GM23338 (cell line): ENCODE measurements around the gene AADAT. TPM values are rescaled to one million over a fixed set of nuclear protein-coding genes. Genes with fewer than 3 reads are reported as not detected.

Source experiments
- ATAC-seq: fragments of 200-7000 bp; cut with Tn5 transposase; 3 replicates; pipeline ENCODE4 v1.9.1; 2020
- DNase-seq: peaks from one replicate; pipeline ENCODE4 v3.0.0-alpha.2; 2015; ENCODE audit warnings: low spot score
- H2AFZ ChIP-seq: fragments of 200-600 bp; sonication (generic); 2 replicates; pipeline ENCODE4 v1.8.0; 2016; ENCODE audit warnings: antibody characterized with exemption, mild to moderate bottlenecking, moderate library complexity
- H3F3A ChIP-seq: fragments of 200-600 bp; sonication (generic); replicated peaks from 2 replicates; pipeline ENCODE4 v1.8.0; 2017; ENCODE audit warnings: antibody characterized with exemption, mixed run types, low read depth
- H3K27ac ChIP-seq: fragments of 200-600 bp; sonication (generic); 2 replicates; pipeline ENCODE4 v1.6.1; 2016; ENCODE audit warnings: low read depth
- H3K27me3 ChIP-seq: fragments of 200-600 bp; sonication (generic); 2 replicates; pipeline ENCODE4 v1.8.0; 2016; ENCODE audit warnings: mild to moderate bottlenecking, mixed run types, moderate library complexity; ENCODE audit not compliant: insufficient read depth
- H3K36me3 ChIP-seq: fragments of 200-600 bp; sonication (generic); 2 replicates; pipeline ENCODE4 v1.8.0; 2016; ENCODE audit warnings: mild to moderate bottlenecking; ENCODE audit not compliant: insufficient read depth
- H3K4me1 ChIP-seq: fragments of 200-600 bp; sonication (generic); 2 replicates; pipeline ENCODE4 v1.8.0; 2016; ENCODE audit warnings: mild to moderate bottlenecking, moderate library complexity; ENCODE audit not compliant: insufficient read depth
- H3K4me2 ChIP-seq: fragments of 200-600 bp; sonication (generic); 2 replicates; pipeline ENCODE4 v1.7.1; 2017; ENCODE audit warnings: mixed run types
- H3K4me3 ChIP-seq: fragments of 200-600 bp; sonication (generic); 2 replicates; pipeline ENCODE4 v1.6.1; 2016; ENCODE audit warnings: mixed run types
- H3K79me2 ChIP-seq: fragments of 200-600 bp; sonication (generic); replicated peaks from 2 replicates; pipeline ENCODE4 v1.8.0; 2017; ENCODE audit warnings: mild to moderate bottlenecking; ENCODE audit not compliant: insufficient read depth
- H3K9me2 ChIP-seq: fragments of 200-600 bp; sonication (generic); 2 replicates; pipeline ENCODE4 v1.8.0; 2017; ENCODE audit not compliant: insufficient read depth
- H4K20me1 ChIP-seq: fragments of 200-600 bp; sonication (generic); replicated peaks from 2 replicates; pipeline ENCODE4 v1.8.0; 2017; ENCODE audit warnings: mild to moderate bottlenecking; ENCODE audit not compliant: insufficient read depth
- H3K27ac Mint-ChIP-seq: 2 replicates; pipeline ENCODE4 v1.8.0; 2020; ENCODE audit warnings: inconsistent platforms, mild to moderate bottlenecking, moderate library complexity, mixed read lengths
- H3K27me3 Mint-ChIP-seq: 3 replicates; pipeline ENCODE4 v1.8.0; 2022; ENCODE audit warnings: low read depth, mild to moderate bottlenecking, moderate library complexity, mixed read lengths, inconsistent platforms; ENCODE audit not compliant: insufficient read depth, poor library complexity
- H3K36me3 Mint-ChIP-seq: 3 replicates; pipeline ENCODE4 v1.8.0; 2021; ENCODE audit warnings: low read depth, mild to moderate bottlenecking, inconsistent platforms, moderate library complexity, mixed read lengths
- H3K4me1 Mint-ChIP-seq: 3 replicates; pipeline ENCODE4 v1.8.0; 2020; ENCODE audit warnings: mild to moderate bottlenecking, inconsistent platforms, mixed read lengths
- H3K4me3 Mint-ChIP-seq: 3 replicates; pipeline ENCODE4 v1.8.0; 2021; ENCODE audit warnings: moderate library complexity, mild to moderate bottlenecking, inconsistent platforms, mixed read lengths
- H3K9me3 Mint-ChIP-seq: 3 replicates; pipeline ENCODE4 v1.8.0; 2020; ENCODE audit warnings: moderate library complexity, mild to moderate bottlenecking, inconsistent platforms, mixed read lengths
- CREB1 ChIP-seq: fragments of 250-450 bp; sonication (Bioruptor Pico); IDR thresholded peaks from 2 replicates; pipeline ENCODE4 v1.5.0; 2020; ENCODE audit warnings: low read depth, mild to moderate bottlenecking, moderate library complexity
- CTCF ChIP-seq, 2 experiments: fragments of 200-600 bp in 1 of 2; sonication (generic) in 1 of 2; conservative IDR thresholded peaks; 2 replicates each; pipeline versions ENCODE4 v1.5.1 to v1.6.1; 2016 to 2017; ENCODE audit warnings: antibody characterized with exemption in 2 of 2, low read depth in 2 of 2, mild to moderate bottlenecking in 2 of 2, moderate library complexity in 1 of 2
- ETS1 ChIP-seq: IDR thresholded peaks from 2 replicates; pipeline ENCODE4 v1.6.1; 2016; ENCODE audit warnings: antibody characterized with exemption
- EZH2phosphoT487 ChIP-seq: fragments of 200-600 bp; sonication (generic); IDR thresholded peaks from one replicate; pipeline ENCODE4 v1.8.1; 2018; ENCODE audit warnings: antibody characterized with exemption; ENCODE audit not compliant: unreplicated experiment
- JUNB ChIP-seq: IDR thresholded peaks from one replicate; pipeline ENCODE4 v1.6.1; 2016; ENCODE audit warnings: antibody characterized with exemption; ENCODE audit not compliant: unreplicated experiment
- NANOG ChIP-seq: IDR thresholded peaks from 2 replicates; pipeline ENCODE4 v1.6.1; 2016; ENCODE audit warnings: antibody characterized with exemption, borderline replicate concordance
- REST ChIP-seq: IDR thresholded peaks from one replicate; pipeline ENCODE4 v1.6.1; 2018; ENCODE audit warnings: antibody characterized with exemption; ENCODE audit not compliant: unreplicated experiment
- ZNF114 ChIP-seq: fragments of 250-450 bp; sonication (Bioruptor Pico); IDR thresholded peaks from 2 replicates; pipeline ENCODE4 v1.5.0; 2020; ENCODE audit warnings: mild to moderate bottlenecking, moderate library complexity
- ZNF331 ChIP-seq: fragments of 250-450 bp; sonication (Bioruptor Pico); IDR thresholded peaks from 2 replicates; pipeline ENCODE4 v1.5.0; 2020; ENCODE audit warnings: low read depth, mild to moderate bottlenecking, moderate library complexity
- ZNF462 ChIP-seq: fragments of 250-450 bp; sonication (Bioruptor Pico); IDR thresholded peaks from 2 replicates; pipeline ENCODE4 v1.5.0; 2020; ENCODE audit warnings: mild to moderate bottlenecking, moderate library complexity
- polyA plus RNA-seq: library from polyadenylated mRNA; unstranded; fragments of >200 nt; fragmentation: Nextera tagmentation; extraction: Ambion mirVana; gene quantifications from 2 replicates; pipeline ENCODE4 v1.2.1, GENCODE V29; 2016
- total RNA-seq: library from RNA; depleted of rRNA; stranded (reverse); fragments of >200 nt; shearing (Covaris generic); gene quantifications from 2 replicates; pipeline ENCODE4 v1.2.3, GENCODE V29; 2014

The AADAT gene
- total and polyA plus RNA-seq, 2 experiments from 2014 or later, result 6.9 to 7.0 TPM

GRCh38 chr4:170058826-170059225, 30.9 kb downstream of the AADAT start (continued):
- TF ChIP-seq REST (no peak), CREB1 (no peak)

- Mint-ChIP-seq H3K36me3 (peaks cover 2% of the 10 kb centered on the region; the same call in 2 of the 3 replicates), H3K27ac (no peak overlapping the region), H3K4me3 (no peak overlapping the region), H3K4me1 (peaks cover 6% of the 10 kb centered on the region; the same call in 2 of the 3 replicates), H3K27me3 (peaks cover 2% of the 10 kb centered on the region), H3K9me3 (no peaks in the 10 kb centered on the region)
- no peak for DNase-seq
- Histone ChIP-seq H3K9me2 (no peaks in the 10 kb centered on the region), H3K4me1 (no peaks in the 10 kb centered on the region), H2AFZ (no peak overlapping the region), H3F3A (no peaks in the 10 kb centered on the region), H3K36me3 (0 out of 2 replicates have a peak, but pooled peaks cover 7% of the 10 kb centered on the region), H3K4me3 (no peak overlapping the region), H3K27ac (no peak overlapping the region), H3K4me2 (no peak overlapping the region), H3K27me3 (no peaks in the 10 kb centered on the region), H4K20me1 (no peaks in the 10 kb centered on the region), H3K79me2 (no peaks in the 10 kb centered on the region)
- ATAC-seq, result no peak
- TF ChIP-seq NANOG (no peak), EZH2phosphoT487 (no peak), CREB1 (no peak), ZNF331 (CRISPR knock-in tag) (no peak), ZNF462 (CRISPR knock-in tag) (no peak), ETS1 (no peak), CTCF (conservative IDR thresholded peaks at IDR 0.05; ENCODE audit: low read depth in 2 of 2) (no peak), ZNF114 (CRISPR knock-in tag) (no peak), JUNB (no peak)
Observed at GRCh38 chr4:170057866-170058265, 31.9 kb downstream of the AADAT start.
